Fibroblast of skin of left quadriceps (primary cell): ENCODE results near the gene SUGP2.

Experiments
- DNase-seq, 2 experiments: peaks; one replicate each; pipeline ENCODE4 v3.0.0-alpha.2; 2013; ENCODE audit warnings: low read depth in 2 of 2

SUGP2 gene

GRCh38 chr19:19033426-19034203, at the start of gene SUGP2, which contains the start of gene ARMC6:
SUGP2 (minus strand) TSS chr19:19033517; CDS start chr19:19031071, 2,446 bp downstream.
ARMC6 (plus strand) TSS chr19:19033603; CDS start chr19:19034210, 607 bp downstream.
- peak; percentile 67 to 72 for DNase-seq

GRCh38 chr19:19081642-19082151, 48.4 kb upstream of the SUGP2 start:
- no peak for DNase-seq

- DNase-seq, result no peak
These were observed 46.3 kb upstream of the SUGP2 start for GRCh38 chr19:19079571-19079970.

- DNase-seq, result no peak
These were observed 45.5 kb upstream of the SUGP2 start for GRCh38 chr19:19078801-19079200.

GRCh38 chr19:19077103-19077502, 43.8 kb upstream of the SUGP2 start:
- no peak for DNase-seq

- no peak for DNase-seq
These were observed 43.2 kb upstream of the SUGP2 start for GRCh38 chr19:19076476-19076875.

GRCh38 chr19:19075126-19075525, 41.8 kb upstream of the SUGP2 start:
- DNase-seq, result no peak

- no peak for DNase-seq
These were observed 41.0 kb upstream of the SUGP2 start for GRCh38 chr19:19074196-19074882.

GRCh38 chr19:19071897-19072296, 38.6 kb upstream of the SUGP2 start:
- no peak for DNase-seq

- no peak for DNase-seq
These were observed 35.6 kb upstream of the SUGP2 start for GRCh38 chr19:19068659-19069654.

GRCh38 chr19:19067276-19068072, 34.2 kb upstream of the SUGP2 start:
- peak in 1 of 2 experiments; percentile 3 for DNase-seq

- no peak for DNase-seq
These were observed 31.8 kb upstream of the SUGP2 start for GRCh38 chr19:19064811-19065745.

- DNase-seq, result no peak
These were observed 30.9 kb upstream of the SUGP2 start for GRCh38 chr19:19064098-19064722.

- peak; percentile 100 for DNase-seq
These were observed 30.1 kb upstream of the SUGP2 start, which contains the start of gene SLC25A42 for GRCh38 chr19:19063183-19064097. SLC25A42 (plus strand) TSS chr19:19063994; CDS start chr19:19096125, 32,131 bp downstream.

- peak in 1 of 2 experiments; percentile 2 for DNase-seq
These were observed 29.3 kb upstream of the SUGP2 start for GRCh38 chr19:19062454-19063182.

GRCh38 chr19:19061506-19061905, 28.2 kb upstream of the SUGP2 start:
- no peak for DNase-seq
